Articular chondrocyte of knee joint (primary cell): ENCODE results near the gene LPCAT4. TPM values are rescaled to one million over a fixed set of nuclear protein-coding genes. Genes with fewer than 3 reads are reported as not detected.

Experiments
- small RNA-seq: library from RNA; depleted of rRNA; stranded (forward); fragments of <200 nt; gene quantifications from one replicate; pipeline ENCODE3, GENCODE V24; 2012
- total RNA-seq: library from RNA; depleted of rRNA; stranded (reverse); fragments of >200 nt; gene quantifications from 2 replicates; pipeline ENCODE4 v1.2.3, GENCODE V29; 2012

The LPCAT4 gene, protein sequence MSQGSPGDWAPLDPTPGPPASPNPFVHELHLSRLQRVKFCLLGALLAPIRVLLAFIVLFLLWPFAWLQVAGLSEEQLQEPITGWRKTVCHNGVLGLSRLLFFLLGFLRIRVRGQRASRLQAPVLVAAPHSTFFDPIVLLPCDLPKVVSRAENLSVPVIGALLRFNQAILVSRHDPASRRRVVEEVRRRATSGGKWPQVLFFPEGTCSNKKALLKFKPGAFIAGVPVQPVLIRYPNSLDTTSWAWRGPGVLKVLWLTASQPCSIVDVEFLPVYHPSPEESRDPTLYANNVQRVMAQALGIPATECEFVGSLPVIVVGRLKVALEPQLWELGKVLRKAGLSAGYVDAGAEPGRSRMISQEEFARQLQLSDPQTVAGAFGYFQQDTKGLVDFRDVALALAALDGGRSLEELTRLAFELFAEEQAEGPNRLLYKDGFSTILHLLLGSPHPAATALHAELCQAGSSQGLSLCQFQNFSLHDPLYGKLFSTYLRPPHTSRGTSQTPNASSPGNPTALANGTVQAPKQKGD
- 8.8 and 10.1 TPM in 2 replicates for total RNA-seq

DNA sequence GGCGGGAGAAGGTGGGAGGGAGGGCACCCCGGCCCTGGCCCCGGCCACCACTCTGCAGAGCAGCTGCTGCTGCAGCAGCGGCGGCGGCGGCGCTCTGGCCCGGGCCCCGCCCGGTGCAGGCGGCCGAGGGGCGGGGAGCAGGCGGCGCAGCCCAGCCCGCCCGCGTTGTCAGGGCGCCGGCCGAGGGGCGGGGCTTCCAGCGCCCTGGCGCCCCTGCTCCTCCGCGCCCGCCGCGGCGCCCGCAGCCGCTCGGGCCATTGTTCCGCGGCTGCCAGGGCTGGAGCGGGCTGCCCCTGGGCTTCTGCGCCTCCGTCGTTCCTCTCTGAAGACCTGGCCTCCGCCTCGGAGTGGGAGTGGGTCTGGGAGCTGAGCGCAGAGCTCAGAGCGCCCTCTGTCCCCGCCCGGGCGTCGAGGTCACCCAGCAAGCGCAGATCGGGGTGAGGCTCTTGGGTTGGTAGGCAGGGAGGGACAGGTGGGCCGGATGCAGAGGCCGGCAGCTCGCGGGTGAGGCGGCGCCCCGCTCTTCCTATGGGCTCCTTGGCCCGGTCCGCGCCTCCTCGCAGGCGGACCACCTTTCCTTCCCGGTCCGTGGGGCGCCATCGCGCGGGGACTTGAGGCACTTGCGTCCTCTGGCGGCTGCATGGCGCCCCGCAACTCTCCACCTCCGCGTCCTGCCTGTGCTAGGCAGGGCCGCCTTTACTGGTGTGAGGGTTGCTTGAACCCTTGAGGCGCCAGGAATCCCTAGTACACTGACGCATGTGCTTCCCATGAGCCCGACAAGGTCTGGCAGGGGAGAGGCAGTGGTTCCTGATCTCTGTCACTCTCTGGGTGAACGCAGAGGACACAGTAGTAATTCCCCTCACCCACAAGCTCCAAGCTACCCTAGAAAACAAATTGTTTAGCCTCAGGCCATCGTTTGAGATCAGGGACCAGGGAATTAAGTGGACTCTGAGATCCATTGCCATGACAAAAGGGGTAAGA, at the start of gene LPCAT4:
Gene LPCAT4 (minus strand): TSS at position 96 of the 981 bp plus-strand sequence. CDS start 96 bp downstream, outside the sequence.

DNA sequence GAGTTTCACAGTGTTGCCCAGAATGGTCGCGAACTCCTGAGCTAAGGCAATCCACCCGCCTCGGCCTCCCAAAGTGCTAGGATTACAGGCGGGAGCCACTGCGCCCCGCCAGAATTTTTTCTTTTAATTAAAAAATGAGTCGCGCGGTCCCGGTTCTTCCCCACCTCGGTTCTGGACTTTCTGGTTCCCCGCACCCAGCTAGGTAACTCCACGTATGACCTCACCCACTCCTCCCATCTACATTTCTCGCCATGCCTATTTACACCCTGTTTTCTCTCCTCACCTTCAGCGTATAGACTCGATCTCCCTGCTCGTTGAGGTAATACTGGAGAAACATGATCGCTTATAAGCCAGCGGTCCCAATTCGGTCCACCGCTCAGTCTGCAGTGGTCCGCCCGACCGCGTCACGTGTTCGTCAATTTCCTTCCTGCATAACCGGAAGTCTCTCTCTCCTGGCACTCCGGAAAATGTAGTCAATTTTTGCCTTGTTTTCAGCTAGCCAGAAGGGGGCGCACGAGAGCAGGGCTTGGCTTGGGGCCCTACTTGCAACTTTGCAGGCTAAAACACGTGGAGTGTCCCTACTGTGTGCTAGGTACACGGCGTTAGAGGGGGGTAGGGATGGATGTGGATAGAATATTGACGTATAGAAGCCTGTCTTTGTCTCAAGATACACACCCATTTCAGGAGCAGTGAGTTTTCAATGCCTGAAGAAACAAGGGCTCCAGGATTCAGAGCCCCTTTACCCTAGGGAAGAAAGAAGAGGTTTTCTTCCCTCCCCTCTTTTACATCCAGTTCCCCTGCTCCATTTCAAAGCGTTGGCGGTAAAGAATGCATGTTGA, 24.0 kb downstream of the LPCAT4 start, which contains the start of the genes NOP10 and NUTM1:
Gene NOP10 (minus strand): TSS at position 400 of the 839 bp plus-strand sequence. CDS start 63 bp downstream, at position 337.
Gene NUTM1 (plus strand): TSS at position 579 of the 839 bp plus-strand sequence. CDS start 382 bp downstream, outside the sequence.

DNA sequence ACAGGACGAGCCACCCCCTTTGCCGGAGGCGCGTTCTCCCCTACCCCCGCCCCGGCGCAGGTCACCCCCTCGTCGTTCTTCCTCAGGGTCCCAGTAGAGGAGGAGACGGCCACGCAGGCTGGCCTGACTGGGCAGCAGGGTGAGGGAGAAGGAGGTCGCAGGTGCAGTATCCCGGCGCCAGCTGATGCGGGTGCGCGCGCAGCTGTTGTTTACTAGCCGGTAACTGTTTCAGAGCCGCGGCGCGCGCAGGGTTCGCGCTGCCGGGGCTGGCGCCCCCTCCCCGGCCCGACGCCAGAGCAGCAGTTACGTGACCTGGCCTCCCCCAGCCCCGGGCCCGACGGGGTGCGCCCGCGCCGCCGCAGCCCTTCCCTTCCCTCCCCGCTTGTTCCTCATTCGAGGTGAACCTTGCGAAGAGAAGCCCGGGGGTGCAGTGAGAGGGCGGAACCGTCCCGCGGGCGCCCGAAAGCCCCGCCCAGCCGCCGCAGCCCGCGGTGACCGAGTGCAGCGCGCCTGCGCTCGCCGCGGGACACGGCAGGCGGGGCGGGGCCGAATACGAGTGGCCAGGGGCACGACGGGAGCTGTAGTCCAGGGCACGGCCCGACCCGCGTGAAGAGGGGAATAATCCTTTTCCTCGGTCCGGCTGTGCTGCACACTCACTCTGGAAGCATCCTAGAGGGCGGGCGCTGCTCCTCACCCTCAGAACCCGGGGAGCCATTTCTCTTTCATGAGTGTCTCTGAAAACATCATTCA, 29.3 kb downstream of the LPCAT4 start, which contains the start of gene SLC12A6:
Gene SLC12A6 (minus strand): TSS at position 225 of the 750 bp plus-strand sequence. CDS start 1,101 bp downstream, outside the sequence.

Small RNA genes within 50 kb of the gene (small RNA-seq; reads per million reads assigned to genes)
- gene MIR1233-1: not detected
- not detected for gene RF00019

Other genes starting within 250 kb of the LPCAT4 start
- gene KATNBL1, start 157.1 kb downstream of the LPCAT4 start, total RNA-seq: 41.4 and 49.5 TPM in 2 replicates
- 140 and 145 TPM in 2 replicates for gene EMC4, start 142.2 kb downstream of the LPCAT4 start, total RNA-seq
- gene SLC12A6, start 29.4 kb downstream of the LPCAT4 start, total RNA-seq: 31.4 and 39.0 TPM in 2 replicates
- gene NOP10, start 24.1 kb downstream of the LPCAT4 start, total RNA-seq: 159 and 172 TPM in 2 replicates
- not detected in 2 replicates for gene NUTM1, start 23.9 kb downstream of the LPCAT4 start, total RNA-seq
- 30.9 and 39.6 TPM in 2 replicates for gene GOLGA8A, start 70.6 kb upstream of the LPCAT4 start, total RNA-seq
- gene GOLGA8B, start 216.5 kb upstream of the LPCAT4 start, total RNA-seq: 41.8 and 44.4 TPM in 2 replicates